GM21447 (cell line): Measurements from ENCODE around the gene AMPD3.
A peak's percentile ranks its signal among the peaks of the same experiment; 100 is the strongest.

Source experiments
- ATAC-seq: cut with Tn5 transposase; IDR thresholded peaks from one replicate; pipeline ENCODE4 v1.9.1; 2021; ENCODE audit not compliant: unreplicated experiment

AMPD3 gene

DNA sequence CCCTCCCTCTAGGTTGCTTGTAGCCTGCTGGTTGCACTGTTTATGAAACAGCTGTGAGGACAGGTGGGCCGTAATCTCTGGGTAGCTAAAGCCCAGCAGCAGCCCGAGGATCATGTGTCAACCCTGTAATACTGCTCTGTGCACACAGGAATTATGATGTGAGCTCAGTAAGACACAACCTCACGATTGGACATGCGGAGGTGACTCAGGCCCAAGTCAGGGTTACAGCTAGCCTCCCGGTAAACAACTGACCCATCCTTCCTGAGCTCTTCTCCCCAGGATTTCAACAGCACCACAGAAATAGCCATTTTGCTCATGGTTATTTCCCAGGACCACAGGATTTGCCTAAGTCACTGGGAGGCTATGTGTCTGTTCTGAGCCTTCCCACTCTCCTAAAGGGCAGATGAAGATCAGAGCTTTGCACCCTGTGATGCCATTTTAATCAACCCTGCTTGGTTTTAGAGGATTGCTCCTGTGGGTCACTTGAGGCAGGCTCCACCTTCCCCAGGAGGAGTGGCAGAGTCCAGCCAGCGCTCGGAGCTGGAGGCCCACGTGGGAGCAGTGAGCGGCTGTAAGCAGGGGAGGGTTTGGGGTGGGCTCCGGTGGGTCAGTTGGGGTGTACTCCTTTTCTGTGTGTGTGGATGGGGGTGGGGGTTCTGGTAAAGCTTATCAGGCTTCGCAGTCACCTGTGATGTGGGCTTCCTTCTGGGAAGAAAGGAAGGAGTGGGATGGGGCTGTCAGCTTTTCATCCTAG lies at the start of gene AMPD3:
Gene AMPD3 (plus strand): TSS at position 387 of the 754 bp plus-strand sequence. CDS start 6,256 bp downstream, outside the sequence.
- no peak for ATAC-seq

DNA sequence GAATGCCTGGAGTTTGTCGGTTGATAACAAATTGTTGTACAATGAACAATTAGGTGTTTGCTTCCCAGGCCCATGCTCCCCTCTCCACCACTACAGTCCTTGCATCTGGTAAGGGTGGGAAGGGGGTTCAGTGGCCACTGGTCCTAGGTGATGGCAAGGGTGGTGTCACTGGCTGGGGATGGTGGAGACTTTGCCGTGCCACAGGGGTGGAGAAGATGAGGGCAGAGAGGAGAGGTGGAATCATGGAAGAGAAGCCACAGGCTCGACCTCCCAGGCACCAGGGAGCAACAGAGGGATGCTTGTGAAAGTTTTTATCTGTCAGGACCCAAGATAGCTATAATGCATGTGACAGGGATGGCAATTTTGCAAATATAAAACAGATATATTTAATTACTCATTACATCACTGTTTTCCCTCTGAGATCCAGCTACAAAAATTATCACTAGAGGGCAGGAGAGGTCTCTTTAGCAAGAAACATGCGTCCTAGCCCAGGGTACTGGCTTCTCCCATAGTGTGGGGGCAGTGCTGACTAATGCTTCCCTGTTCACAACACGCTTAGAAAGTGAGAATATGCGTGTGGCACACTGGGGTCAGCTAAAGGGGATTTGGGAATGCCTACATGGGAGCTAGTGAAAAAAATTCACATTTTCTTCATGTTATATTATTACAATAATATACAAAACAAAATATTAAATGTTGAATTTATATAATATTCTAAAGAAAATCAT lies 49.0 kb upstream of the AMPD3 start:
- ATAC-seq = peak; percentile 85

DNA sequence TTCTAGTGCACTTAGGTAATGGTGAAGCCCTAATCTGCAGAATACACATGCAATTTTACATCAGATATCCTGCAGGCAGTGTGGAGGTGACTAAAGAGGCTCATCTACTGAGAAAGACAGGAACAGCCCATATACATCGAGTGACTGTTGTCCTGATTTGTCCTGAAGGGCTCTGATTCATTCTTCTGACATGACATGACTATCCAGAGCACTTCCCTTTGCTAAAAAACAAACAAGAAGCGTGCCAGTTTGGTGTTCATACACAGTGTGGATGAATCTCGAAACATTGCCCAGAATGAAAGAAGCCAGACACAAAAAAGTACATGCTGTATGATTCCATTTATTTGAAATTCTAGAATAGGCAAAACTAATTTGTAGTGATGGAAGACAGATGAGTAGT lies 48.0 kb upstream of the AMPD3 start:
- ATAC-seq = no peak

DNA sequence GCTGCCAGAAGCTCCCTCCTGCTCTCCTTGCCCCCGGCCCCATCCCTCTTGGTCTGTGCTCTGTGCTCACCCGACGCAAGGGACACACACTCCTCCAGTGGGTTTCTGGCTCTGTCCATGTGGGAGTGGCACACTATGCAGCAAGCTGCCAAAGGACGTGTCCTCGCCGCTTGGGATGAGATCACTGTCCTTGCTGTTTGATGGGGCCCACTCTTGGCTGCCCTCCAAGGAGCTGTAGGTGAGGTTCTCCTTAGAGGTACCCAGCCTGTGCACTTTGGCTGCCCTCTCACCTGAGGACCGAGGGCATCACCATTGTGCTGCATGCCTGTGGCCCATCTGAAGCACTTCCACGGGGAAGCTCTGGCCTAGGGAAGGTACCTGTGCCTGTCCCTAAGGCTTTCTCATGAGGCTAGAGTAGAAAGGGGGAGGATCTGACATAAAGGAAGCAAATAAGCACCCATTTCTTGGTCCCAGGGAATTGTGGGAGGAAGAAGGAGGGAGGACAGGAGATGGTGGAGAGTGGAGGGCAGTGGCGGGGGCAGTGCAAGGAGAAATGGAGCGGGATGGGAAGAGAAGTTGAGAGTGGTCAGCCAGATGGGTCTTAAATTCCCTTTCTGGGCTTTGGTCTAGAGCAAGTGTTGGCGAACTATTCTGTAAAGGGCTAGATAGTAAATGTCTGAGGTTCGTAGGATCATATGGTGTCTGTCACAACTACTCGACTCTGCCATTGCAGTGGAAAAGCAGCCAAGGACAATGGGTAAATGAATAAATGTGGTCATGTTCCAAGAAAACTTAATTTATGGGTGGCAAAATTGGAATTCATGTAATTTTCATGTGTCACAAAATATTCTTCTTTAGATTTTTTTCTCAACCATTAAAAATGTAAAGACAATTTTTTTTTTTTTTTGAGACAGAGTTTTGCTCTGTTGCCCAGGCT lies 47.0 kb upstream of the AMPD3 start:
- no peak for ATAC-seq

DNA sequence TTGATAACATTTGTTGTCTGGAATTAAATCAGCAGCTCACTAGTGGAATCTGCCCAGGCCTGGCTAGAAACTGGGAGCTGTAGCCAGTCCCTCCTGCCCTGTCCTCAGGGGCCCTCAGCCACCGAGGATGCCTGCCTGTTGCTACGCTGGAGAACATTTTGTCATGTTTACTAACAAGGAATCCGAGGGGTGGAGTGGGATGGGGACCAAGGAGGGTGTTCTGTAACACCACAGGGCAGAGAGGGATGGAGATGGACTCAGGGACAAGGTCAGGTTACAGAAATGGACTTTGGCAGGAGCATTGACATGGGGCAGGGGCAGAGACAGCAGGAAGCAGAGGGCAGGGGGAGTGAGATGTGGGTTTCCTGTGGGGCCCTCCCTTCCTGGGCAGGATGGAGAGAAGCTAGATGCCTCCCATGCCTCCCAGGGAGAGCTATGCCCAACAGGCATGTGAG lies 45.8 kb upstream of the AMPD3 start:
- no peak for ATAC-seq

DNA sequence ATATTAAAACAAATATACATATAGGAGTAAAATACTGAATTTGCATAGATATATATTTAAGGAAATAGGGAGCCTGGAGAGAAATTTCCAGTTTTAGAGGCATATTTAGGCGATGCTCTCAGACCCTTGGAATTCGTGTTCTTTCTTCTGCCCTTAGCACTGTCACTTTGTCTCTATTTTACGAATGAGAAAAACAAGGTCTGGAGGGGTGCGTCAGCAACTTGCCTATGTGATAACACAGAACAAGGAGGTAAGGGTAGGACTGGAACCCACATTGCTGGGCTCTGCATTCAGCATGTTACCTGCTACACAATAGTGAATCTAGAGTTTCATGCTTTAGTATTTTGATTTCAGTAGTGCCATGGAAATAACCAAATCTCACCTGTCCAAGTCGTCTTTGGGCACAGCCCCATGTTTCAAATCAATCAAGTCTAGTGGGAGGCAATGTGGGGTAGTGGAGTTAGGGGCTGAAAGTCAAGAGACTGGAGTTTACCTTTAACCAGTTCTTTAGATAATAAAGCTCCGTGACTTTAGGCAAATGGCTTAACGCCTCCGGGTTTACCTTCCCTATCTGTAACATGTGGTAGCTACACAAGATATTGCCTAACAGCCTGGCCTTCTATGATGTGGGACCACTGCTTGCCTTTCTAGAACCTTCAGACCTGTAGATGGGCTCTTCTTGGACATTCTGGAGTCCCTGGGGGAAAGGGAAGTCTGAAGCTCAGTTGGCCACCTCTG lies 44.8 kb upstream of the AMPD3 start:
- ATAC-seq = no peak

DNA sequence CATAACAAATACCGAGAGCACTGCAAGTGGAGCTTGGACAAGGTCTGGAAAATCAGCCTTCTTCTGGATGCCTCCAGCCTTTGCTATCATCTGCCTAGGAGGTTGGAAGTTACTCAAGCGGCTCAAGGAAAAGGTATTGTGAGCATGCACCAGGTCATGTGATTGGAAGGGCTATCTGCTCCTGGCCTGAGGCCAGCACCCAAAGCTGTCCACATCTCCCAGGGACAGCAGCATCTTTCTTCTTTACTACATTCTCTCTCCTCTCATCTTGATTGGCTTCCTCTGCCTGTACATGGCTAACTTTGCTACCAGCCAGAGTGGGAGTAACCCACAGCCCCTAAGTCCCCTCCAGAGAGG lies 44.2 kb upstream of the AMPD3 start:
- ATAC-seq = no peak

DNA sequence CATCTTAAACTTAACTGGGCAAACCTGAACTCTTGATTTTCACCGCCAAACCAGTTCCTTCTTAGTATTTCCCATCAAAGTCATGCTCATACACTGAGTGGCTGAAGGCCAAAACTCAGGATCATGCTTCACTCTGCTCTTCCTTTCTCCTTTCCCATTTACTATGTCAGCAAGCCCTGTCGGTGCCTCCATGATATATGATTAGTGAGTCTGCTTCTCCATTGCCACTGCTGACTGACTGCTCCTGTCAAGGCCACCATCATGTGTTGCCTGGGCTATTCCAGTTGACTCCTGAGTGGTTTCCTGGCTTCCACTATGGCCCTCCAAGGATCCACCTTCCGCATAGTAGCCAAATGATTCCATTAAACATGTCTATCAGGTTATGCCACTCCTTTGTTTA lies 42.8 kb upstream of the AMPD3 start:
- no peak for ATAC-seq

DNA sequence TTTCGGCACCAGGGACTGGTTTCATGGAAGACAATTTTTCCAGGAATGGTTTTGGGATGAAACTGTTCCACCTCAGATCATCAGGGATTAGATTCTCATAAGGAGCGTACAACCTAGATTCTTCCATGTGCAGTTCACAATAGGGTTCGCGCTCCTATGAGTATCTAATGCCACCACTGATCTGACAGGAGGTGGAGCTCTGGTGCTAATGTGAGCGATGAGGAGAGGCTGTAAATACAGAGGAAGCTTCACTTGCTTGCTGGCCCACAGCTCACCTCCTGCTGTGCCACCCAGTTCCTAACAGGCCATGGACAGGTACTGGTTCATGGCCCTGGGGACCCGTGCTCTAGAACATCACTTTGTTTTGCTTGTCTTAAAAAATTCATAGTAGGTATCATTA lies 41.8 kb upstream of the AMPD3 start:
- ATAC-seq = no peak

DNA sequence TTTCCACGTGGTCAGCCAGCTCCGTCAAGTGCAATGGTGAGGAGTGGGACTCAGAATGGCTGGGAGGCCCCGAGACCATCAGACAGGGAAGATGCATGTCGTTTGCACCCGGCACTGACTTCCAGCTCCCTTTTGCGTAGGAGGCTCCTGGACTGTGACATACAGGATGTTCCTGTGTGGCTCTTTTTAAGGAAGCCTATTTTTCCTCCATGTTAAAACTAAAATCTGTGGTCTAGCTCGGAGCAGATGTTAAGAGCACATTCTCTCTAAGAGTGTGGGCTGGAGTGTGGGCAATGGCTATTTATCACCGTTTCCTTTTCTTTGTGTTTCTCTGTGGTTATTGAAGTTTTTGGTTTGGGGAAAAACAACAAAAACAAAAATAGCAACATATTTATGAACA lies 40.9 kb upstream of the AMPD3 start:
- no peak for ATAC-seq

DNA sequence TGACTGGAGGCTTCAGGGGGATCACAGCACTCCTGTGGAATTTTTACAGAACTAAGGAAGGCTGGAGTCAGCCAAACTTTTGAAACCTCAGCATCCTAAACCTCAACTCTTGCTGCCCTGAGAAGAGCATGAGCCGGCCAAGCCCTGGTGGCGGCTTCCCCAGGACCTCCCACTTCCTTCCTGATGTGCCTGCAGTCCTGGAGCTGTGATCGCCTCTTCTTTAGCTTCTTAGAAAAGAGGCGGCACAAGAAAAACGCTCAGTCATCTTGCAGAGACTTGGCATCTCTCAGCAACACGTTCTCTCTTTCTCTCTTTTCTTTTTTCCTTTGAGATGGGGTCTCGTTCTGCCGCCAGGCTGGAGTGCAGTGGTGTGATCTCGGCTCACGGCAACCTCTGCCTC lies 40.4 kb upstream of the AMPD3 start:
- no peak for ATAC-seq

DNA sequence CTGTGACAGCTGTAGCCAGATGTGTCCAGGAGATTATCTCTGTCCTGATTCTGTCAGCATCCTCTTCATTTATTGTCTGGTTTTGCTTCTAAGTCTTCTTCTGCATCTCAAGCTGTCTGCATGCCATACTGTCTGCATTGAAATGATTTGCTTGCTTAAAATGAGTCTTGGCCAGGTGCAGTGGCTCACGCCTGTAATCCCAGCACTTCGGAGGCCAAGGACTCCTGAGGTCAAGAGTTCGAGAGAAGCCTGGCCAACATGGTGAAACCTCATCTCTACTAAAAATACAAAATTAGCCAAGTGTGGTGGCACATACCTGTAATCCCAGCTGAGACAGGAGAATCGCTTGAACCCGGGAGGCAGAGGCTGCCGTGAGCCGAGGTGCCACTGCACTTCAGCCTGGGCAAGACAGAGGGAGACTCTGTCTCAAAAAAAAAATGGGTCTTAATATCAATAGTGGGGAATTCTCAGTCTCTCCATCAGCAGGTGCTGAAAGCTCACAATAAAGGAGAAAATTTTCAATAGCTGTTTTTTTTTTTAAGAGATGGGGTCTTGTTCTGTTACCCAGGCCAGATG lies 39.2 kb upstream of the AMPD3 start:
- no peak for ATAC-seq

DNA sequence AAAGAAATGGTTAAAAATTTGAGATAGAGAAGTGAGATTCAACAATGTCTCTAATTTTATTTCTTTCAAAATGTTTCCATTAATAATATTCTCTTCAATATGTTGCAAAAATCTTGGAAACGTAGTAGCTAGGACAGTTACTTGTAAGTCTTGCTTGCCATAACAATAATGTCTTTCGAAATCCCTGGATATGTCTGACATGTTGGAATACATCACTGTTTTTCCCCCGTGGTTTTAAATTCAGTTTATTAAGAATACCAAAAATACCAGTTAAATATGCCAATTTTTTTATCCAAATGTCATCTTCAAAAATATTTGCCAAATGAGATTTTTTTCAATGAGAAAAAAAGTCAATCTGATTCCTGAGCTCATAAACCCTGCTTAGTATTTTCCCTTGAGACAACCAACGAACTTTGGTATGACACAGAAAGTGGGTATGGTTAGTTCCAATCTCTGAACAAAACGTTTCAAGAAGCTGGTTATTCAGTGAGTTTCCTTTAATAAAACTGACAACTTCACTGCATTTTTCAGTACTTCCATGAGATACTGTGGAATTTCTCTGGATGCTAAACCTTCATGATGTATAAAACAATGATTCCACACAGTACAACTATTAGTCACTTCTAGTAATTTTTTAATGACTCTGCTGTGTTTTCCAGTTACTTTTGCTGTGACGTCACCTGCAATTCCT lies 36.7 kb upstream of the AMPD3 start:
- no peak for ATAC-seq

DNA sequence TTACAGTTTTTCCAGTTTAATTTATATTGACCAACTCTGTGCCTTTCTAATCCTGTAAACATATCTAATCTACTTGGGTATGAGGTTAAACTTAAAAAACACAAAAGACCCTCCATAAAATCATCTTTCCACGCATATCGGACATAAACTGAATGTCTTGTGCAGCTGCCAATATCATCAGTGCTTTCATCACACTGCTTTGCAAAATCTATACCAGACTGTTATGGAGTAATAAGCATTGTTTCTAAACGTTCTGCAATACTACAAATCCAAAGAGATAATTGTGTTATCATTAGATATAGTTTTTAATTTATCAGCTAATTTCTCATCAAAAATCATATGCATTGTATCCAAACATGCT lies 36.1 kb upstream of the AMPD3 start:
- no peak for ATAC-seq

DNA sequence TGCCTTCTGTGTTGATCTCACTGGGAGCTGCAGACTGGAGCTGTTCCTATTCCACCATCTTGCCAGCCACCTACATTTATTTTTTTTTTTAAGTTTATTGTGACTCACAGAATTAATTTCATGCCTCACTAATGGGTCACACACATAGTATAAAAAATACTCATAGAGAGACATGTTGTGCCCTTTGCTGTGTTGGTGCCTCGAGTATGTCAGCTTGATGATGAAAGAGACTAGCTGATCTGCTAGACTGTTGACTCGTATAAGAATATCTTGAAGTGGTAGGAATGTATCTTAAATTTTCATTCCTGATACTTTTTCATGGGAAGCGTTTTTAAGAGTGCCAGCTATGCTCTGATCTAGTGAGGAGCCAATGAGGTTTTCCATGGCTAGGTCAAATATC lies 28.6 kb upstream of the AMPD3 start:
- ATAC-seq = no peak

DNA sequence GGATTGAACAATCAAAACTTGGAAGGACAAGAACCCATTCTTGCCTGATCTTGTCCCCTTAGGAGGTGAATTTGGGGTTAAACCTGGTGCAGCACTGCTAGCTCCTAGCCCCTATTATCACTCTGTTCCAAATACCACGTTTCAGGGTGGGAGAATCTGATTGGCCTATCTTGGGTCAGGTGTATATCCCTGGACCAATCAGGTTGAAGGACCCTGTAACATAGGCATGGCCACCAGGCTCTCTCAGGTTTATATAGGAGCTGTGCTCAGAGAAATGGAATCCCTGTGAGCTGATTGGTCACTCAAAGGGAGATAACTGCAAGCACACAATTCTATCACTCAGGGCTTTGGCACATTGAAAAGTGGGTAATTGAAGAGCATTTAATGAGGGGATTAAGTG lies 26.6 kb upstream of the AMPD3 start:
- no peak for ATAC-seq

DNA sequence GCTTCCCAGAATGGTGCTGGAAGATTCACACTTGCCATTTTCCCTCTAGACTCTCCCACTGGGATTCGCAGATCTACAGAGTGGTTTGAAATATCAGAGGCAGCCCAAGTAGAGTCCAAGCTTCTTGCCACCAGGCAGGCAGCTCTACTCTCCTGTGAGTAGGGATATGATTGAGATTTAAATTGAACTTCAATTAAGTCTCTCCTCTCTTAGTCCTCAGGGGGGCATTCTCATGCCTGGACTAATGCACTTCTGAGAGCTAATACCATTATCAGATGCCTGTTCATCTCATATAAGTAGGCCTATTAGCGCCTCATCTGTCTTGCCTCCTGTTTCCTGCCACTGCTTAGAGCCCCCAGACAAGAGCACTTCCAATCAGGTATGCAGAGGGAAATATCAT lies 25.5 kb upstream of the AMPD3 start:
- ATAC-seq = no peak

DNA sequence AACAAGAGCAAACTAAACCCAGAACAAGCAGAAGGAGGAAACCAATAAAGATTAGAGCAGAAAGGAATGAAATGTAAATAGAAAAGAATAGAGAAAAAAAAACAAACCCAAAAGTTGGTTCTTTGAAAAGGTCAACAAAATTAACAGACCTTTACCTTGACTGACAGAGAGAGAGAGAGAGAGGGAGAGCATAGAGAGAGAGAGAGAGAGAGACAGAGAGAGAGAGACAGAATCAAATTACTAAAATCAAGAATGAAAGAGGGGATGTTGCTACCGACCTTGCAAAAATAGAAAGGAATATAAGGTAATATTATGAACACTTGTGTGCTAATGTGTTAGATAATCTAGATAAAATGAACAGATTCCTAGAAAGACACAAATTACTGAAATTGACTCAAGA lies 22.6 kb upstream of the AMPD3 start:
- no peak for ATAC-seq

DNA sequence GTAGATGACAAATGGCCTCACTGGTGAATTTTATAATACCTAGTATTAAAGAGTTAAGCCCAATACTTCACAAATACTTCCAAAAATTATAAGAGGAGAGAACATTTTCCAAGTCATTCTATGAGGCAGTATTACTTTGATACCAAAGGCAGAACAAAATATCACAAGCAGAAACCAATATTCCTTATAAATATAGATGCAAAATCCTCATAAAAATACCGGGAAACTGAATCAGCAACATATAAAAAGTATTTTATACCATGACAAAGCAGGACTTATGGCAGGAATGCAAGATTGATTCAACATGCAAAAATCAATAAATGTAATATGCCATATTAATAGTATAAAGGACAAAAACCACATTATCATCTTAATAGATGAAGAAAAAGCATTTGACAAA lies 22.1 kb upstream of the AMPD3 start:
- no peak for ATAC-seq

DNA sequence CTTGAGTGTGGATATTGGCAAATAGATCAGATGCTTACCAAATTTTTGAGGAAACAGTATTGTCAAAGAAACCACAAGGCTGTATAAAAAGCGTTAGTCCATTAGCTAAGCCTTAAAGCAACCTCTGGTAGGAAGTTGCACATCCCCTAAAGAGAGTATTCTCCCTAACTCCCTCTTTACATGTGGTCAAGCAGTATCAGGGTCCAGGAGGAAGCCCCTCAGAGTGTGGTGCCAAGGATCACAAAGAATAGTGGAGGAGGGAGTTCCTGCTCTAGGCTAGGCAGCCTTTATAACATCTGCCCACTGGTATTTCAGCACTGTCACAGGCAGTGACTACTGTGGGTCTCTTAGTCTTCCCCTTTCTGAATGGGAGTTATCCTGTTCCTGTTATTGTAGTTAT lies 18.8 kb upstream of the AMPD3 start:
- ATAC-seq = no peak
